Effector CD4-positive, alpha-beta T cell (primary cell): ENCODE measurements around the gene KHDRBS1.
"Not testable (repeated sequence)": the region's sequence is repeated elsewhere in the genome, so short reads cannot be mapped to it uniquely, and the experiment has no call there.

Source experiments
- DNase-seq: peaks from one replicate; pipeline ENCODE4 v3.0.0-alpha.2; 2020
- total RNA-seq: gene quantifications from one replicate; lab custom pipeline; 2026; lab: John Stamatoyannopoulos, UW

The KHDRBS1 gene, protein sequence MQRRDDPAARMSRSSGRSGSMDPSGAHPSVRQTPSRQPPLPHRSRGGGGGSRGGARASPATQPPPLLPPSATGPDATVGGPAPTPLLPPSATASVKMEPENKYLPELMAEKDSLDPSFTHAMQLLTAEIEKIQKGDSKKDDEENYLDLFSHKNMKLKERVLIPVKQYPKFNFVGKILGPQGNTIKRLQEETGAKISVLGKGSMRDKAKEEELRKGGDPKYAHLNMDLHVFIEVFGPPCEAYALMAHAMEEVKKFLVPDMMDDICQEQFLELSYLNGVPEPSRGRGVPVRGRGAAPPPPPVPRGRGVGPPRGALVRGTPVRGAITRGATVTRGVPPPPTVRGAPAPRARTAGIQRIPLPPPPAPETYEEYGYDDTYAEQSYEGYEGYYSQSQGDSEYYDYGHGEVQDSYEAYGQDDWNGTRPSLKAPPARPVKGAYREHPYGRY
- 159 reads per million, percentile 90 among the genes with 10 or more reads in this experiment for total RNA-seq

DNA sequence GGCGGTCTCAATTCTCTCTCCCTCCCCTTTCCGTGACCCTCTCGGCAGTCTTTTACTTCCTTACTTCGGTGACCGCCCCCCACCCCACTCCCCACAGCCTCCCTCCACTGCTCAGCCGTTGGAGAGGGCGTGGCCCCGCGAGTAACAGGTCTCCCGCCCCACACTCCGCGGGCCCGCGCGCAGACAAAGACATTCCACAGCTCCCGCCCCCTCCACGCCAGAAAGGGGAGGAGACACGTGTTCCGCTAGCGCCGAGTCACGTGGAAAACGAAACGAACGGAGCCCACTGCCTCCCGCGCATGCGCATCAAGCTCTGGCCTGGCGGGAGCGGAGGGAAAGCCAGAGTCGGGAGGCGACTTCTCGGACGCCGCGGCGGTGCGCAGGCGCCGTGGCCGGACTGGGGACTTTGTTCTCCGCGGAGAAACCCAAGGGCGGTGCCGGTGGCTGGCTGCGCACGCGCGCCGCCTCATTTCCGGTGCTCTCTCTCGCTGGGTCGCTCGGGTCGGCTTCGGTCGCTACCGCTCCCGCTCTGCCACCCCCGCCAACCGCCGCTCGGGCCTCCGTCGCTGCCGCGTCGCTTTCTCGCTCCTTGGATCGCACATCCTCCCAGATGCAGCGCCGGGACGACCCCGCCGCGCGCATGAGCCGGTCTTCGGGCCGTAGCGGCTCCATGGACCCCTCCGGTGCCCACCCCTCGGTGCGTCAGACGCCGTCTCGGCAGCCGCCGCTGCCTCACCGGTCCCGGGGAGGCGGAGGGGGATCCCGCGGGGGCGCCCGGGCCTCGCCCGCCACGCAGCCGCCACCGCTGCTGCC is at the start of gene KHDRBS1:
Gene KHDRBS1 (plus strand): TSS at position 483 of the 813 bp plus-strand sequence. CDS start 128 bp downstream, at position 611.
- peak; percentile 96 for DNase-seq

GRCh38 chr1:31970873-31971272 is 42.8 kb upstream of the KHDRBS1 start:
- DNase-seq = no peak

GRCh38 chr1:31976401-31976800 is 37.3 kb upstream of the KHDRBS1 start:
- no peak for DNase-seq

- DNase-seq = no peak
Observed at GRCh38 chr1:31977385-31978131, 36.1 kb upstream of the KHDRBS1 start.

GRCh38 chr1:31978843-31979400 is 34.7 kb upstream of the KHDRBS1 start:
- no peak for DNase-seq

DNA sequence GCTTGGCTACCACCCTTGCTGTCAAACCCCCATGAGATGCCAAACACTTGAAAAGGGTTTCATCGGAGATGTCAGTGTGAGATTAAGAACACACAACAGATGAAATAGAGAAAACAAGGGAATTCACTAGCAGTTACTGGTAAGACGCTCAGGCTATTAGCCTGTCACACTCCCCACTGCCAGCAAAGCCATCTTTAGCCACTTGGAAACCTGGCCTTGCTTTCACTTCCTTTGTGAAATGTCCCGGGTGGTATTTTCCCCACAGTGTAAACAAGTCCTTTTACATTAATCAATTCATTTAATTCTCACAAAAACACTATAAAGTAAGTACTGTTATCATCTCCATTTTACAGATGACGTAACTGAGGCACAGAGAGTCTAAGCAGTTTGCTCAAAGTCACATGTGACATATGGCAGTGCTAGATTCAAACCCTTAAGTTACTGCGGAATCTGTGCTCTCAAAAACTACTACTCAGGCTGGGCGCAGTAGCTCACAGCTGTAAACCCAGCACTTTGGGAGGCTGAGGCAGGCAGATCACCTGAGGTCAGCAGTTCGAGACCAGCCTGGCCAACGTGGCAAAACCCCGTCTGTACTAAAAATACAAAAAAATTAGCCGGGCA is 32.7 kb upstream of the KHDRBS1 start:
- no peak for DNase-seq

DNA sequence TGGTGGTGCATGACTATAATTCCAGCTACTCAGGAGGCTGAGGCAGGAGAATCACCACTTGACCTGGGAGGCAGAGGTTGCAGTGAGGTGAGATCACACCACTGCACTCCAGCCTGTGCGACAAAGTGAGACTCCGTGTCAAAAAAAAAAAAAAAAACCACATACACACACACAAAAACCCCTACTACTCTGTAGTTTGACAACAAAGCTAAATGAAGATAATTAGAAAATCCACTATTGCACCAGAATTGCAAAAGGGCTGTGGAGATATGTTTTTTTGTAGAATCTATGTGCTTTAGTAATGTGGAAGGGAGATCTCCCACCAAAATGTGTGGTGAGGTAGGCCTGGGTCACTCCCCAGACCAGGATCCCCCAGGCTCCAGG is 32.2 kb upstream of the KHDRBS1 start:
- no peak for DNase-seq

DNA sequence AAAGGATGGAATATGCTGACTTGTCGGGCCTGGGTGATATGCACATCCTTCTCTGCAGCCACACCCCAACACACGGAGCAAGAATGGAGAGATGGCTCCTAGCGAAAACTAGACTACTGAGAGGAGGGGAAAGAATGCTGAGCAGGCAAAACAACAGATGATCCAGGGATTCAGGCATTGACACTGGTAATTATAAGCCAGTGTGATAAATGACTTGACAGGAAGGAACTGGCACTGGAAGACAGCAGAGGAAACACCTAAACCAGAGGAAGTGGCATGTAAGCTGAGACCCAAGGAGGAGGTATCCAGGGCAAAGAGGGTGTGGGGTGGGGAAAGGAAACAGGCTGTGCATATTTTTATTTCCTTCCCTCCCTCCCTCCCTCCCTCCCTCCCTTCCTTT is 31.7 kb upstream of the KHDRBS1 start:
- DNase-seq = peak; percentile 19

DNA sequence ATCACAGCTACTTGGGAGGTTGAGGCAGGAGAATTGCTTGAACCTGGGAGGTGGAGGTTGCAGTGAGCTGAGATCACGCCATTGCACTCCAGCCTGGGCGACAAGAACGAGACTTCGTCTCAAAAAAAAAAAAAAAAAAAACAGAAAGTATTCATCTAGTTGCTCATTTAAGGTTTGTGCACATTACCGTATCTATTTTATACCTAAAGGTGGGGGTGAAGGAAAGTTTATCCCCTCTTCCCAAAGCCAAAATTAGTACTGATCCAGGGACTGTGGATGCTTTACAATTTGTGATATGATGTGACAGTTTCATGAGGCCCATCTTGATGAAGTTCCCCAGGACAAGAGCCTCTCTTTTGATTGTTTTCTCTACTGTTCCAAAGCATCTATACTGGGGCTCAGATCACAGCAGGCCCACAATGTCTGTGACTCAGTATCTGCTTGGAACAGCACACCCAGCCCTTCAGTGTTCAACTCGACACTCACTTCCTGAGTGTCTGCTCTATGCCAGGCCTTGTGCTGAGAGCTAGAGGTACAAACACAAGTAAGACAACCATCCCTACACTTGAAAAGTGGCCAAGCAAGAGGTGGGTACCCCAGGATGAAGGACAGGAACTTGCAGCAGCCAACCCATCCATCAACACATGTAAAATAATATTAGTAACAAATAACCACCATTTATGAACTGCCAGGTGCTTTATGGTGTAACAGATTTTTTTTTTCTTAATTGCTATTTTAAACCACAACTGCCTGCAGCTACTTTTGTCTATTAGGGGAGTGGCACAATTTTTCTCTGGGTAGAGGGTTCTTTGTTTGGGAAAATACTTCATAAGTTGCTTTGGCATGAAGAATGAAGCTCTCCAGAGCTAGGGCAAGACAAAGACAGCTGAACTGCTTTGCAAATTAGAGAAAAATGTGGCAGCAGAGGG is 29.0 kb upstream of the KHDRBS1 start:
- DNase-seq = peak; percentile 23

DNA sequence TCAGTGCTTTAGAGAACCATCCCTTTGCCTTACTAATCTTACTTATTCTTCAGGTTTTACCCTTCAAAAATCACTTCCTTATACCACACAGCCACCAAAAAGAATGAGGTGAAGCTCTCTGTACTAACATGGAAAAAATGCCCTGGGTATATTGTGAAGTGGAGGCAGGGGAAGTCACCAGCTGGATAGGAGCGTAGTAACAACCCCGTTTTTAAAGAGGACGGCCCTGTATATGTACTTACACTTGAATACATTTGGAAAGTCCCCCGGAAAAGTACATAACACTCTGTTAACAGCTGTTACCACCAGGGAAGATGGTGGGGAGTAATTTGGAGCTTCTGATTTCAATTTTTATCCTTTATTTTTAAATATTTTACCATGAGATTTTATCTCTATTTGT is 28.2 kb upstream of the KHDRBS1 start:
- DNase-seq = no peak

GRCh38 chr1:31987135-31987619 is 26.5 kb upstream of the KHDRBS1 start:
- DNase-seq = no peak

DNA sequence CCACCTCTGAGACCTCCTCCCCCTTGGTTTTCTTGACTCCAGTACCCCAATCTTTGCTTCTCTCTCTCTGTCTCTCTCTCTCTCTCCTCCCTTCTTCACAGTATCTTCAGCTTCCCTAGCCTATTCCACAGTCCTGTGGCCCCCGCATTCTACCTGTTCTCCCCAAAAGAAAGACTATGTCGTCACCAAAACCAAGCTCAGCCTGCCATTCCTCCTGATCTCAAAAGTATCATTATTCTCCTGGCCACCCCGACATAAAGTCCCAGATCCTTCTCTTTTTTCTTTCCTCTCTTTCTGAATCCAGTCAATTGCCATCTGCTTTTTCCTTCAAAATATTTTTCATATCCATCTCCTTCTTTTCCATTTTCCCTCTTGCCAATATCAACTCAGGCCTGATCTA is 23.7 kb upstream of the KHDRBS1 start:
- no peak for DNase-seq

GRCh38 chr1:31991182-31991581 is 22.5 kb upstream of the KHDRBS1 start:
- DNase-seq = no peak

DNA sequence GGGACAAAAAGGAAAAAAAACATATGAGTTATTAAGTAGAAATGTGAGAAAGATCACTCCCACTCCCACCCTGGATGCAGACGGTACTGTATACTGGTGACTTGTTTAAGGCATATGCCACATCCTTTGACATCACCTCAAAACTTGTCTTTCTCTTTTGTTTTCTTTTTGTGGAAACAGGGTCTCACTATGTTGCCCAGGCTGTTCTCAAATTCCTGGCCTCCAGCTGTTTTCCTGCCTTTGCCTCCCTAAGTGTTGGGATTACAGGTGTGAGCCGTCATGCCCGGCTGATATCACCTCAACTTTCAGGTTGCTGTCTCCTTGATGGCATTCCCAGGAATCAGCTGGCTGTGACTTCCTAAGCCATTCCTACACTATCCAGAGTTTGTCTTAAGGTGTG is 18.4 kb upstream of the KHDRBS1 start:
- DNase-seq = no peak

DNA sequence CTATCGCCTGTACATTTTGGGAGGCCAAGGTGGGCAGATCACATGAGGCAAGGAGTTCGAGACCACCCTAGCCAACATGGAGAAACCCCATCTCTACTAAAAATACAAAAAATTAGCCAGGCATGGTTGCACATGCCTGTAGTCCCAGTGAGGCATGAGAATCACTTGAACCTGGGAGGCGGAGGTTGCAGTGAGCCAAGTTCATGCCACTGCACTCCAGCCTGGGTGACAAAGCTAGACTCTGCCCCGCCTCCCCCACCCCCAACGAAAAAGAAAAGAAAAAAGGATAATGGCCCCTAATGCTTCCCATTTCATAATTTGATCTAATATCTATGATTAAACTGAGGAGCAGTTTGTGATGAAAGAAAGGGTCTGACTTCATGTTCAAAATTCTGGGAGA is 17.5 kb upstream of the KHDRBS1 start:
- not testable (repeated sequence) for DNase-seq

- no peak for DNase-seq
Observed at GRCh38 chr1:32001863-32002262, 11.8 kb upstream of the KHDRBS1 start.

GRCh38 chr1:32002285-32002684 is 11.4 kb upstream of the KHDRBS1 start:
- DNase-seq = not testable (repeated sequence)

DNA sequence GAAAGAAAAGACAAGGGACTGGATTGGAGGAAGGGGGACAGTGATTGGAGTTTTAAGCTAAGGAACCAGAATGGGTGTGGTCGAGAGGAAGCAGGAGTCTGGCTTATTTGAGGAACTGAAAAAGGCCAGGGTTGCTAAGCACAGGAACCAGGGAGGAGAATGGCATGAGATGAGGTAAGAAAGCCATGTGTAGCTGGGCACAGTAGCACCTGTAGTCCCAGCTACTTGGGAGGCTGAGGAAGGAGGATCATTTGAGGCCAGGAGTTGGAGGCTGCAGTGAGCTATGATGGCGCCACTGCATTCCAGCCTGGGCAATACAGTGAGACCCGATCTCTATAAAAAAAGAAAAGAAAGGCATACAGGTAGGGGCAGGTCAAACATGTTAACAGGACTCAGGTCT is 8.1 kb upstream of the KHDRBS1 start:
- no peak for DNase-seq

- no peak for DNase-seq
Observed at GRCh38 chr1:32007591-32007940, 6.1 kb upstream of the KHDRBS1 start.

GRCh38 chr1:32010246-32010645 is 3.4 kb upstream of the KHDRBS1 start:
- no peak for DNase-seq
